ENCODE results near the gene CRABP1.

CRABP1 gene

GRCh38 chr15:78358102-78358870 is 18.1 kb downstream of the CRABP1 start:
- DNase-seq (ENCODE audit: insufficient read length, low spot score) = no peak

GRCh38 chr15:78359041-78359808 is 19.1 kb downstream of the CRABP1 start:
- FAIRE-seq (no peak), DNase-seq (ENCODE audit: insufficient read length, low spot score) (no peak)
- no peak for TF ChIP-seq CTCF (IDR thresholded peaks at IDR 0.05; ENCODE audit: insufficient read depth, missing control alignments)

More at GRCh38 chr15:78358102-78358870, 18.1 kb downstream of the CRABP1 start:
- no peak for TF ChIP-seq CTCF (IDR thresholded peaks at IDR 0.05; ENCODE audit: insufficient read depth, missing control alignments)
- FAIRE-seq = no peak

- no peak for DNase-seq (ENCODE audit: insufficient read length, low spot score)
- TF ChIP-seq CTCF (IDR thresholded peaks at IDR 0.05; ENCODE audit: insufficient read depth, missing control alignments) = no peak
- no peak for FAIRE-seq
Observed at GRCh38 chr15:78360367-78360801, 20.2 kb downstream of the CRABP1 start.

- no peak for DNase-seq (ENCODE audit: insufficient read length, low spot score)
- no peak for TF ChIP-seq CTCF (IDR thresholded peaks at IDR 0.05; ENCODE audit: insufficient read depth, missing control alignments)
- FAIRE-seq = no peak
Observed at GRCh38 chr15:78360958-78361718, 21.0 kb downstream of the CRABP1 start.

- no peak for TF ChIP-seq CTCF (IDR thresholded peaks at IDR 0.05; ENCODE audit: insufficient read depth, missing control alignments)
Observed at GRCh38 chr15:78361771-78362506, 21.8 kb downstream of the CRABP1 start.

GRCh38 chr15:78362716-78363380 is 22.7 kb downstream of the CRABP1 start:
- FAIRE-seq = no peak
- TF ChIP-seq CTCF (IDR thresholded peaks at IDR 0.05; ENCODE audit: insufficient read depth, missing control alignments) = no peak
- no peak for DNase-seq (ENCODE audit: insufficient read length, low spot score)

More at GRCh38 chr15:78361771-78362506, 21.8 kb downstream of the CRABP1 start:
- FAIRE-seq (no peak), DNase-seq (ENCODE audit: insufficient read length, low spot score) (no peak)
